ENCODE data around the gene SHC4. TPM values are rescaled to one million over a fixed set of nuclear protein-coding genes. Genes with fewer than 3 reads are reported as not detected.
A peak's percentile ranks its signal among the peaks of the same experiment; 100 is the strongest.

Gene SHC4
- total RNA-seq, 1 donor from 2014 or later, result 4.2 TPM

GRCh38 chr15:48966595-48967301 is 3.0 kb upstream of the SHC4 start:
- Histone ChIP-seq H3K27me3 (ENCODE audit: control insufficient read depth, insufficient read depth, low read length) (no peaks in the 10 kb centered on the region), H3K4me3 (ENCODE audit: low read depth, low read length) (no peak overlapping the region), H3K36me3 (ENCODE audit: control insufficient read depth, insufficient read depth, low read length) (no peaks in the 10 kb centered on the region)
- TF ChIP-seq CTCF (IDR thresholded peaks at IDR 0.05; ENCODE audit: insufficient read depth, low read length, poor library complexity, severe bottlenecking), result no peak
- DNase-seq (ENCODE audit: low read depth), result peak; percentile 37

- Histone ChIP-seq H3K36me3 (ENCODE audit: control insufficient read depth, insufficient read depth, low read length) (no peaks in the 10 kb centered on the region), H3K27me3 (ENCODE audit: control insufficient read depth, insufficient read depth, low read length) (no peaks in the 10 kb centered on the region), H3K4me3 (ENCODE audit: low read depth, low read length) (no peak overlapping the region)
- TF ChIP-seq CTCF (IDR thresholded peaks at IDR 0.05; ENCODE audit: insufficient read depth, low read length, poor library complexity, severe bottlenecking), result peak; percentile 18
- DNase-seq (ENCODE audit: low read depth), result no peak
These were observed 2.3 kb upstream of the SHC4 start for GRCh38 chr15:48965972-48966371.

- H3K27me3 ChIP-seq (ENCODE audit: control insufficient read depth, insufficient read depth, low read length), result no peaks in the 10 kb centered on the region
- no peak for TF ChIP-seq CTCF (IDR thresholded peaks at IDR 0.05; ENCODE audit: insufficient read depth, low read length, poor library complexity, severe bottlenecking)
- no peaks in the 10 kb centered on the region for H3K36me3 ChIP-seq (ENCODE audit: control insufficient read depth, insufficient read depth, low read length)
- no peak overlapping the region for H3K4me3 ChIP-seq (ENCODE audit: low read depth, low read length)
- no peak for DNase-seq (ENCODE audit: low read depth)
These were observed 1.2 kb upstream of the SHC4 start for GRCh38 chr15:48964898-48965297.

DNA sequence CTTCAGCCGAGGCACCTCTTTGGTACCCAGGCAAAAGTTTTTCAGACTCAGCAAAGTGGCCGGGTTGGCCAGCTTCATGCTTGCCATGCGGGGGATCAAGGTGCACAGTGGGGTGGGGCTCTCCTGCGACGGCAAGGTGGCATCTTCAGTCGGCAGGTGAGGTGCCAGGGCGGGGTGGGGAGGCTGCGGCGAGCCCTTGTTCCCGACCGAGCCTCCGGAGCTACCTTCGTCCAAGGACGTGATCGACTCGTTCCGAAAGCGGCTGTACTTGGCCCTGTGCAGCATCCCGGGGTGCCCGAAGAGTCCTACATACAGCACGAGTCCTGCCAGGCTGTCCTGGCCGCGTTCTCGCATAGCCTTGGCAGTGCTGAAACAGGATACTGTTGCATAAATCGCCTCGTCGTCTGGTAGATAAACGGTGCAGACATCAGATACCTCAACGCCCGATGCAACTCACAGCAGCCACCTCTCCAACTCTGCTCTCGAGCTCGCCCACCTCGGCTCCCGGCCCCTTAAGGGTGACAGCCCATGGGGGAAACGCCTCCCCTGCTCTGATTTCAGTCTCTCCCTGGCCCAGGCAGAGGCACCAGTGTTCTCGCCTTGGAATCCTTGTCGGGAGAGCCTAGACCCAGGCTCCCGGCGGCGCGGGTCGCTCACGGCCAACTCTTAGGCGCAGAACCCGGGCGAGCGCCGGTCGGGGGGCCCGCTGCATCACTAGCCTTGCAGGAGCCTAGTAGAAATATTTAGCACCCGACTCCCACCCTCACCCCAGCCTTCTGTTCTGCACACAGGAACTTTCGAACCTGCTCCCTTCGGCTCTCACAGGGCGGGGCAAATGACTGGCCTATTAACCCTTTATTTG is 826 bp downstream of the SHC4 start:
- DNase-seq (ENCODE audit: low read depth), result no peak
- no peak for TF ChIP-seq CTCF (IDR thresholded peaks at IDR 0.05; ENCODE audit: insufficient read depth, low read length, poor library complexity, severe bottlenecking)
- H3K27me3 ChIP-seq (ENCODE audit: control insufficient read depth, insufficient read depth, low read length), result no peaks in the 10 kb centered on the region
- H3K4me3 ChIP-seq (ENCODE audit: low read depth, low read length), result peak overlapping the region; percentile 56
- H3K36me3 ChIP-seq (ENCODE audit: control insufficient read depth, insufficient read depth, low read length), result no peaks in the 10 kb centered on the region

DNA sequence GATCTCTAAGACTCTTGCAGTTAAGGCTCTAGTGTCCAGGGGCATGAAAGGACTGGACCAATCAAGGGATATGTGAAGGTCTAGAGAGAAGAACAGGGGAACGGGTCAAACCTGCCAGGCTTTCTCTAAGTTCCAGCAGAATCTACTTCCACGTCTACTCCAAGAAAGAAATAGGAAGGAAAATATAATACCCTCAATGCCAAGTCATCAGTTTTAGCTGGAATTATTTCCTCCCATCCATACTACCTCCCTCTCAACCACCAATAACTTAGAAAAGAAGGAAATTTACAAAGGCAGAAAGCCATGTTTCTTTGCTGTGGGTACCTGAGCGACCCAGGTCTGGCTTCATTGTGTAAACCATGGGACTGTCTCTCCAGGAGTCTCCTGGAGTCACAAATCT is 7.8 kb downstream of the SHC4 start:
- no peaks in the 10 kb centered on the region for H3K27me3 ChIP-seq (ENCODE audit: control insufficient read depth, insufficient read depth, low read length)
- no peak for DNase-seq (ENCODE audit: low read depth)

More for the DNA sequence above, 7.8 kb downstream of the SHC4 start:
- no peaks in the 10 kb centered on the region for H3K36me3 ChIP-seq (ENCODE audit: control insufficient read depth, insufficient read depth, low read length)
- H3K4me3 ChIP-seq (ENCODE audit: low read depth, low read length), result no peak overlapping the region
- TF ChIP-seq CTCF (IDR thresholded peaks at IDR 0.05; ENCODE audit: insufficient read depth, low read length, poor library complexity, severe bottlenecking), result no peak
